ENCODE data around the gene PGAP2. TPM values are rescaled to one million over a fixed set of nuclear protein-coding genes. Genes with fewer than 3 reads are reported as not detected.

The PGAP2 gene
- total RNA-seq, 1 experiment from 2014 or later = 37.4 TPM

DNA sequence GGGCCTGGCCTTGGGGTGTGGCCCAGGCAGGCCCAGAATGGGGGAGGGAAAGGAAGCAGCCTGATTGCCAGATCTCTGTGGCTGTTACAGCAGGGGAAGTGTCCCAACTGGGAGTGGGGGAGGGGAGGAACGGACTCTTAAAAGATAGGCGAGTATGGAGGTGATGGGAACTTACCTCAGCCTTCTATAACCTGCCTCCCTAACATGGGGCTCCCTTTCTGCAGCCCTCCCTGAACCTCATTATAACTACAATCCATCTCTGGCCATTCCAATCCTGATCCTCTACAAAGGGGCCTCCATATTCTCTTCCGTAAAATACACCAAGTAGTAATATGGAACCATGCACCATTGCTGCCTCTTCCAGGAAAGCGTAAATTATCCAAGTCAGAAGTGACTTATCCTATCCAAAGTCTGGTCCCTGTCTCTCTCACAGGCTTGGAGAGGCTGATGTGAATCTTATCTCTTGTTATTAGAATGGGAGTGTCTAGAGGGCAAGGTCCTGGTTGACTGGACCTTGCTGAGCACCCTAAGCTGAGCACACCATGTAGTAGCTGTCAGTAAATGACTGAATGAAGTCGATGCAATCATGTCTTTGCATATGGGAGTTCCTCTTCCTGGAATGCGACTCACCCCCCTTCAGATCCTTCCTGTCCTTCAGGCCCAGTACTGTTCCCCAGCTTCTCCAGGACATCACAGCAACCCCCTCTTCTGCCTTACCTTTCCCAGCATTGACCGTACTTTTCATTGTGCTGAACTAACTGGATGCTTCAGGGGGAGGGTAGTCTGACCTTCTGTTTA lies 26.5 kb downstream of the PGAP2 start:
- Histone ChIP-seq H3K79me2 (ENCODE audit: insufficient read depth, low read length) (peaks cover 2% of the 10 kb centered on the region; the same call in 1 of the 2 replicates), H3K14ac (ENCODE audit: insufficient read depth, low read length) (no peak overlapping the region; the same call in 1 of the 2 replicates), H3K9ac (ENCODE audit: extremely low read depth, insufficient read length, low read length) (no peak overlapping the region), H2AFZ (ENCODE audit: low read length) (no peak overlapping the region), H2BK20ac (ENCODE audit: low read depth, low read length, poor library complexity, severe bottlenecking) (no peak overlapping the region), H2BK5ac (ENCODE audit: insufficient read length, low read length) (no peak overlapping the region), H3K9me3 (ENCODE audit: control insufficient read depth, low read depth, low read length) (no peaks in the 10 kb centered on the region), H2AK5ac (ENCODE audit: insufficient read length, low read length) (no peak overlapping the region), H4K5ac (ENCODE audit: insufficient read length, low read depth, low read length) (no peak overlapping the region), H3K27me3 (ENCODE audit: insufficient read depth, low read length) (no peaks in the 10 kb centered on the region), H4K20me1 (ENCODE audit: control insufficient read depth, insufficient read depth, insufficient read length) (peaks cover 6% of the 10 kb centered on the region), H3K56ac (ENCODE audit: insufficient read length, low read depth, low read length) (no peak overlapping the region), H3K18ac (ENCODE audit: insufficient read length, low read depth, low read length) (no peak overlapping the region), H3K23ac (ENCODE audit: insufficient read length, low read depth, low read length) (no peak overlapping the region), H4K91ac (ENCODE audit: insufficient read length, low read depth, low read length) (no peak overlapping the region), H3K4me2 (ENCODE audit: insufficient read depth, insufficient read length, low read length) (peak overlapping the region; percentile 24), H3K27ac (ENCODE audit: insufficient read length, low read depth, low read length) (no peak overlapping the region), H3K4ac (ENCODE audit: low read depth, low read length) (no peak overlapping the region), H2BK120ac (ENCODE audit: low read depth, low read length, poor library complexity, severe bottlenecking) (no peak overlapping the region), H3K23me2 (ENCODE audit: insufficient read length, low read depth, low read length, poor library complexity, severe bottlenecking) (no peaks in the 10 kb centered on the region), H2BK15ac (ENCODE audit: low read depth, low read length) (no peak overlapping the region), H3T11ph (ENCODE audit: low read length) (no peak overlapping the region), H4K8ac (replicated peaks; ENCODE audit: insufficient read length, low read depth, low read length) (no peak overlapping the region), H2BK12ac (ENCODE audit: insufficient read length, low read depth, low read length) (no peak overlapping the region), H3K79me1 (ENCODE audit: insufficient read depth, low read depth, low read length, poor library complexity, severe bottlenecking) (no peaks in the 10 kb centered on the region), H3K4me1 (ENCODE audit: insufficient read depth, low read length) (peaks cover 17% of the 10 kb centered on the region)
- no CpG with 5 or more reads among the region's 7 CpGs for WGBS (ENCODE audit: extremely low coverage, insufficient read length, low lambda C conversion rate)
- Mint-ChIP-seq H3K9me3 (no peaks in the 10 kb centered on the region), H3K4me1 (peaks cover 52% of the 10 kb centered on the region in 2 experiments), H3K27me3 (ENCODE audit: low read depth) (no peaks in the 10 kb centered on the region), H3K4me3 (peak overlapping the region in 1 of 2 experiments; percentile 24; a peak in 2 of 5 replicates), H3K36me3 (ENCODE audit: insufficient read depth in 1 of 3, low read depth in 3 of 3) (peaks cover 22 to 34% (median 23%) of the 10 kb centered on the region in 3 experiments), H3K27ac (peak overlapping the region in 2 of 3 experiments; percentile 2 to 66; a peak in 3 of 7 replicates)
- TF ChIP-seq, protein P1, sequence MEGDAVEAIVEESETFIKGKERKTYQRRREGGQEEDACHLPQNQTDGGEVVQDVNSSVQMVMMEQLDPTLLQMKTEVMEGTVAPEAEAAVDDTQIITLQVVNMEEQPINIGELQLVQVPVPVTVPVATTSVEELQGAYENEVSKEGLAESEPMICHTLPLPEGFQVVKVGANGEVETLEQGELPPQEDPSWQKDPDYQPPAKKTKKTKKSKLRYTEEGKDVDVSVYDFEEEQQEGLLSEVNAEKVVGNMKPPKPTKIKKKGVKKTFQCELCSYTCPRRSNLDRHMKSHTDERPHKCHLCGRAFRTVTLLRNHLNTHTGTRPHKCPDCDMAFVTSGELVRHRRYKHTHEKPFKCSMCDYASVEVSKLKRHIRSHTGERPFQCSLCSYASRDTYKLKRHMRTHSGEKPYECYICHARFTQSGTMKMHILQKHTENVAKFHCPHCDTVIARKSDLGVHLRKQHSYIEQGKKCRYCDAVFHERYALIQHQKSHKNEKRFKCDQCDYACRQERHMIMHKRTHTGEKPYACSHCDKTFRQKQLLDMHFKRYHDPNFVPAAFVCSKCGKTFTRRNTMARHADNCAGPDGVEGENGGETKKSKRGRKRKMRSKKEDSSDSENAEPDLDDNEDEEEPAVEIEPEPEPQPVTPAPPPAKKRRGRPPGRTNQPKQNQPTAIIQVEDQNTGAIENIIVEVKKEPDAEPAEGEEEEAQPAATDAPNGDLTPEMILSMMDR (conservative IDR thresholded peaks at IDR 0.05) = no peak
- DNase-seq = no peak
